ENCODE measurements around the gene LRMDA.

The LRMDA gene

DNA sequence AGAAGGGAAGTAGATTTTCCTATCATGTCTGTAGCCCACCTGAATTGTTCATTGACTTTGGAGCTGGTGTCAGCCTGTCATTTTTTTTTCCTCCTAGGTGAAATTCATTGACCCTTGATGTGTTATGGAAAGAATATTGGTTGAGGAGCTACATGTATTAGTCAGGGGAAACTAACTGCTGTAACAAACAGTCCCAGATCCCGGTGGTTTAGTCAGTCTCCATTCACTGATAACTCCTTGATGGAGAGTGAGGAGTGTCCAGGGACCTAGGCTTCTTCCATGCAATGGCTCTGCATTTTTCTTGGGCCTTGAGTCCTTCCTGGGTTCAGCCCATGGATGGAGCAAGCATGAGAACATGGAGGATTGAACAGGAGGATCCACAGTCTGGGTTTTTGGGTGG is 643.2 kb downstream of the LRMDA start:
- no peak for DNase-seq

DNA sequence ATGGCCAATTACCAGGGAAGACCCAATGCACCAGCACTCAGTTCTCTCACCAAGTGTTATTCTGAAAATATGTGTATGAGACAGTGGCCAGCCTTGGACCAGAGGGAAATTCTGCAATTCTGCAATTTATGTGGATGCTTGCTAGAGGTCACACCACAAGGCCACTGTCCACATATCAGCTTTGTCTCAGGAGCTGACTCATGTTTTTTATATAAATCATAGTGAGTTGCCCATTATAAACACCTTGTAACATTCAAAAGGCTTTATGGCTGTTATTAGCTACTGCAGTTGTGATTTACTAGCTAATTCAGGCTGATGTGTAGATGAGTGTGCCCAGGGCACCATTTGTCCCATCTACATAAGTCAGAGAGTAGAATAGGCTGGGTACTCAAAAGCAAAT is 649.0 kb downstream of the LRMDA start:
- DNase-seq = no peak

DNA sequence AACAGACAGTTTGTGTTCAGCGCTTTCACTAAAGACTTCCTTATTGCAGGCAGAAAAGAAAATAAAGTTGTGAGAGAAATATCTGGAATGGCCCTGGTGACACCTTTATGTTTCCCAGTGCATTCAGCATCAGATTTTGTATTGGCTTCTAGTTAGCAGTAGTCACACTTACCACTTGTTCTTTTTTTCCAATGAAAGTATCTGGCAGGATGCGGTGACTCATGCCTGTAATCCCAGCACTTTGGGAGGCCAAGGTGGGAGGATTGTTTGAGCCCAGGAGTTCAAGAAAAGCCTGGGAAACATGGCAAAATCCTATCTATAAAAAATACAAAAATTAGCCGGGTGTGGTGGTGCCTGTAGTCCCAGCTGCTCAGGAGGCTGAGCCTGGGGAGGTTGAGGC is 649.6 kb downstream of the LRMDA start:
- DNase-seq = no peak

DNA sequence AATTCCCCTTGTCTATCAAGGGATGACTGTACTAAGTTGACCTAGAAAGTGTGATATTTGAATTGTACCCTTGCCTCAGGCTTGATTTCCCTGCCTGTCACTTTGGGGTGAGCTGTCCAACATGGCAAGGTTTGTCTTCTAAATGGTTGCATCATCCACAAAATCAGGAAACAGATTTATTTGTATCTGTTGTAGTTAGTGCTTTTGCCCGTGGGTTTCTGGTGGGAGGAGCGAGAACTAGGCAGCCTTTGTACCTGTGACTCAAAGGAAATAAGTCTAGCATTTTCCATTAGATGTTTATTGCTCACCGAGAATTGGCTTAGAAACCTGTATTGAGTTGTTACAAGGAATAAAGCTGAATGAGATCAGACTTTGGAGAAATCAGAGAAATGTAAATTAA is 650.8 kb downstream of the LRMDA start:
- DNase-seq = no peak

DNA sequence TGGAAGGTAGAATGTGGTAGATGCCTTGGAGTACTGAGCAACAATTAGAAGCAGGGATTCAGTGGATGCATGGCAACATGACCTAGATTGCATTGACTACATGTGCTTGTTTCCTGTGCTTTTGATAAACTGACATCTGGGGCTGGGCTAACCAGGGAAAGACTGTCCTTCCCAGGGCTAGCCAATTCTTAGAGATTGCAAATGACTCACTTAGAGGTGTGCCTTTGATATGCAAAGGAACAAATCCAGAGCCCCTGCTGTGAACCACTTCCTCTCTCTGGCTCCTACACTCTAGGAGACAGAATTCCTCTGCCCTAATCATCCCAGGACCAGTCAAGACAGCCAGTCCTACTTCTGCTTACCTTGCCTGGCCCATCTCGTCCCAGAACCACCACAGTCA is 651.5 kb downstream of the LRMDA start:
- DNase-seq = no peak

DNA sequence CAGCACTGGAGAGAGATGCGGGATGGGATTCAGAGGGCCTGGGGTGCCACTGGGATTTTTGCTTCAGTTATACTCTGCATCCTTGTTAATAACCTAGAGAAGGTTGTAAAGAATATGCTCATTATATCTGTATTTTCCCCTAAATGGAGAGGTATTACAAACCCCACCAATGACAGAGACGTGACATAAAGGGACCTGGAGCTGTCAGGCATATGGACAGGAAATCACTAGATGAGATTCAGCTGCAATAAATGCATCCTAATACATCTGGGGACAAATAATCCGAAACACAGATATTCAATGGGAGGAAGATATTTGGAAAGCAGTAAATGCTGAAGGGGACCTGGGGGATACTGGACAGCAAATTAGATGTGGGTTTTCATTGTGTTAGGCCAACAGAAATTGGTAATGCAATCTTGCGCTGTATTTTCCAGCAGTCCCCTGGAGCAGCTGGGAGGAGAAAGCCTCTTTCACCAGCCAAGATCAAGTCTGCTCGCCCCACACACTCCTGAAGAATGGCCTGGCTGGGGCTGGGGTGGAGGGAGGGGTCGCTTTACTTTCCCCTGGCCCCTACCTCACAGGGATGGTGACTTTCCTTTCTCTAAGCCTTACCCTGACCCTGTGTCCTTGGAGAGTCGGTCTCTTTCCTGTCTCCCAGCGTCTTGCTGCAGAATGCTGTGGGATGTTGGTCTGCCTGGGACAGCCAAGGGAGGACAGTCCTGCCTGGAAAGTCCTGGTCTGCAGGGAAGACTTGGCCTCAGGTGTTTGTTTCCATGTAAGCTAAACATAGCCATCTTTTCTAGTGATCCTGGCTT is 653.8 kb downstream of the LRMDA start:
- DNase-seq = no peak

DNA sequence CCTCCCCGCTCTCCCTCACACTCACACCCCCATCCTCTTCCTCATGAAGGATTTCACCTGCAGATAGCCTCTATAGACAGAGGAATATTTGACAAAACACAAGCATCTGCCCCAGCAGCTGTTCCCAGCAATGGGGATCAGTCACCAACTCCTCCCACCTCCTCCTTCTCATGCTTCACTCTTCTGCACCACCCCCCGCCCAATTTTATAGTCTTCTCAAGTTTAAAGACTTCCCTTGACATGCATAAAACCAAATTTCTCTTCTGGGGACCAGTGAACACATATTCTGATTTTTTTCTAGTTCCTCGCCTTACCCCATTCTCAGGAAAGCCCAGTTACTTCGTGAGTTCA is 654.4 kb downstream of the LRMDA start:
- no peak for DNase-seq

DNA sequence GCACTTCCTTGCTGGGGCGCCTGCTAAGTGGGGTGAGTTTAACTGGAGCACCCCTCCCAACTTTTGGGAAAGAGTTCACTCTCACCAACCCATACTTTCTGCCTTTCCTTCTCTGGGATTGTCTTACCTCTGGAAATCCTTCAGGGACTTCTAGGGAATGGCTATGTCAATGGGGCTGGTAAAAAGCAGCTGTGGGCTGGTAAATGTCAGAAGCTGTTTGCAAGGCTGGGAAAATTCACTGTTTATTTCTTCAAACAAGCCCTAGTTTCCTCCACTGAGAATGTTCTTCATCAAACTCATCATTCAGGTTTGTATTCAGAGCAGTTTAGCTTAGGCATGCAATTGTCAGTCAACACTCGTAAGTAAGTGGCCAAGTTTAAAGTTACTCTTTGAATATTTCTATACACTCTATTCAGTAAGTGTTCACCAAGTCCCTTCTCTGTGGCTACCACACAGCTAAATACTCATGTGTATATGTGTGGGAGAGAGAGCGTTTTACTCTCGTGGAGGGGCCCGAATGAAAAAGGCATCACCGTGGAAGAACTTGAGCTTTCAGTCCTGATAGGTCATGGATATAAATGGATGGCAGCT is 654.8 kb downstream of the LRMDA start:
- no peak for DNase-seq

DNA sequence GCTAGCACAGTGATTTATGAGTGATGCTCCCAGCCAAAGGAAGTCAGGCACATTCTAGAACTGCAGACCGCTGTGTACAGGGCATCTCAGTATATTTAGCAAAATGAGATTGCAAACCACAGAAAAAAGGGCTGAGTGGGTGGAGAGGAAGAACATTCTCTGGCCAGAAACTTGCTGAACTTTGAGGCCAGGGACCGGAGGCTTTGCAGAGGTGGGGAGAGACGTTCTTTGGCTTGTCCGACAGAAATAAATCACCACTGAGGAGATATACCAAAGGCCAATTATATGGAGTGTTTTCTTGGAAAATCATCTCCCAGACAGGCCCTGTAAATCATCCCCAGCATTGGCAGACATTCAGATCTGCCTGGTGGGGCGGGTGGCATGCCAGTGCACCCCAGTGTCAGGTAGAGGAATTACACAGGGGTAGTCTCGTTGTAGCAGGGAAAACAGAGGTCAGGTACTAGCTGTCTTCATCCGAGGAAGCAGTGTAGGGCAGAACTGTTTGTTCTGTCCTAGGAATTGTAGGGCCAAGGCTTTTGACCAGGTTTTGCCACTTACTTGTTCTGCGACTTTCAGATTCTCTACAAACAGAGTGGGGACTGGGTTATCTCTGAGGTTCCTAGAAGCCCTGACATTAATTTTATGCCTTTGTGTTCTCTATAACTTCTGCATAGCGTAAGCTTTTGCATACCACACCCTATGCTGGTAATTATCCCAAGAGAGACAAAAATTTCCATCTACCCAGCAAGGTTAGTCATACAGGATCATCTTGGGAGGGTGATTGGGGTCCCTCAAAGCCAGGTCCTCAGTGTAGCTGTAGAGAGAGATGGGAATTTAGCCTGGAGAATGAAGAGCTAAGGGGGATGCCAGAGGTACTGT is 655.6 kb downstream of the LRMDA start:
- DNase-seq = no peak

DNA sequence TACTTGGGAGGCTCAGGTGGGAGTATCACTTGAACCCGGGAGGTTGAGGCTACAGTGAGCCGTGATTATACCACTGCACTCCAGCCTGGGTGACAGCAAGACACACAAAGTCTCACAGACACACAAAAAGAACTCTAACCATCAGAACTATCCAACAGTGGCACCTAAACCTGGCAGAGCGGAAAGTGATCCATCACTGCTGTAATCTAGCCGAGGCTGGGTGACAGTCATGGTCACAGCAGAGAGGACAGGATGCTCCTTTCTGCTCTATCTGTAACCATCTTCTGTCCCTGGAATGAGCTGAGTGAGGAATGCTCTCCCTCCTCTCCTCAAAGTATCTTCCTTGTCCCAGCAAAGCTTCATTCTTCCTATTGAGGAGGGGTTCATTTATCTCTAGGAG is 656.6 kb downstream of the LRMDA start:
- no peak for DNase-seq

DNA sequence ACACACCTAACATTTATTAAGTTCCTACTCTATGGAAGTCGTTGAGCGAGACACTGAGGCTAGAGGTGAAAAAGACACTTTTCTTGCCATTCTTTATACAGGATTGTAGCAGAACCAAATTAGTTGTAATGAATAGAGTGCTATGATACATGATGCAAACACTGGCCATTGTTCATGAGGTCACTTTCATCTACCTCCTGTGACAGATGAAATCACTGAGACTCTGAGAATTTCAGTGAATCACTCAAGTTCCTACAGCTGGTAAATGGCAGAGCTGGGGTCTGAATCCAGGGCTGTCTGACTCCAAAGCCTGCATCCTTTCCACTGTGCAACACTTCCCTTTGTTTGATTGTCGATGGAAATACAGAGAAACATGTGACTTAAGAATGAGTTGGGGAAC is 657.6 kb downstream of the LRMDA start:
- no peak for DNase-seq

DNA sequence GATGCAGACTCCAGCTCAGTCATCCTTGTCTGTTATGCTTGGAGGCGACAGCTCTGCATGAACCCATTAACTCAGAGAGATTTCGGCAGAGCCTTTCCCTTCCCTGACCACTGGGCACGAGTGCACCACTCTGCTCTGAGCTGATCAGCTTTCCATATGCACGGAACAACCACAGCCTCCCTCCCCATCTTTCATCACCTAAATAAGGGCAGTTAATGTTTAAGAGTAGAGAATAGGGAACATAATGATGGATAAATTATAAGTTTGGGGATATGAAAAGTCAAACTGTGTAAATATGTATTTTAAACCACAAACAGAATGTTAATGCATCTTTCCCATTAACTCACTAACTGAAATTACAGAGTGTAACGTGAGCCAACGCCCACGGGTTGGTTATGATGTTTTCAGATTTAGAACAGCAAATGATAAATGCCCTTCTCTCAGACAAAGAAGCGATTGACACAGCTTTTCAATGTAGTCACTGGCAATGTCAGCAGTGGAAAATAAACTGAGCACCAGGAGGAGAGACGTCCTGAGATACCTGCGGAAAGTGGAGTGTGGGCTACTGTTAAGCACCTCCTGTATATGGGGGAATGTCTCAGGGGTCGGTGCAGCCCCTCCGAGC is 658.2 kb downstream of the LRMDA start:
- no peak for DNase-seq

DNA sequence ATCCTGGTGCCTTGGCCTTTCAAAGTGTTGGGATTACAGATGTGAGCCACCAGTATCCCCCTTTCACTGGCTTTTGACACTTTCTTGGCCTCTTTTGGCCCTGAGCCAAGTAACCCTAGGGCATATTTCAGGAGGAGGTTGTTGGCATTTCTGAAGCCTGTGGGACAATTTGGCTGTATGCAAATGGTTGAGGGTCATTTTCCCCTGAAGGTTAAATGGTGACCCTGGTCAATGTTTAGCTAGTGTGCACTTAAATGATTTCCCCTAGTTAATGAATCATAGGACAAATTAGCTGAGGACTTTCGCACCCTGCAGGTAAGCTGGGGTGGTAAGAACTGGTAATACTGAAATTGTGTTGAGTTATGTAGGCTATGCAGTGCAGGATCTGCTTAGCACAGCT is 660.5 kb downstream of the LRMDA start:
- no peak for DNase-seq

DNA sequence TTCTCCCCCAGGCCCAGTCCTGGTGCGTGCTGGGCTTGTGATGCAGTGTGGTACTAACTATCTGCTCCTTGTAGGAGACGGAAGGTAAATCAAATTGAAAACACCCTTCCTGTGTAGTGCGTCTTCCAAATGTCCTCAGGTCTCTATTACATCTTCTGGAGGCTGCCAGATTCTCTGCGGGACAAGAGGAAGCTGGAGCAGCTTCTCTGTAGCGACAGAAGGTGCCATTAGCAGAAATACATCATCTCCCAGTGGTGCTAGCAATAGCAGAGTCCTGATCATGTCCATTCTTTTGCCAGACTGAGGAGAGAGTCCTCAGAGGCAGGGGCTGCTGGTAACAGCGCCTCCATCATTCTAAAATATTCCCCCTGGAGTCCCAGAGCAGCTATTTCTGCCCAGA is 675.2 kb downstream of the LRMDA start:
- no peak for DNase-seq

DNA sequence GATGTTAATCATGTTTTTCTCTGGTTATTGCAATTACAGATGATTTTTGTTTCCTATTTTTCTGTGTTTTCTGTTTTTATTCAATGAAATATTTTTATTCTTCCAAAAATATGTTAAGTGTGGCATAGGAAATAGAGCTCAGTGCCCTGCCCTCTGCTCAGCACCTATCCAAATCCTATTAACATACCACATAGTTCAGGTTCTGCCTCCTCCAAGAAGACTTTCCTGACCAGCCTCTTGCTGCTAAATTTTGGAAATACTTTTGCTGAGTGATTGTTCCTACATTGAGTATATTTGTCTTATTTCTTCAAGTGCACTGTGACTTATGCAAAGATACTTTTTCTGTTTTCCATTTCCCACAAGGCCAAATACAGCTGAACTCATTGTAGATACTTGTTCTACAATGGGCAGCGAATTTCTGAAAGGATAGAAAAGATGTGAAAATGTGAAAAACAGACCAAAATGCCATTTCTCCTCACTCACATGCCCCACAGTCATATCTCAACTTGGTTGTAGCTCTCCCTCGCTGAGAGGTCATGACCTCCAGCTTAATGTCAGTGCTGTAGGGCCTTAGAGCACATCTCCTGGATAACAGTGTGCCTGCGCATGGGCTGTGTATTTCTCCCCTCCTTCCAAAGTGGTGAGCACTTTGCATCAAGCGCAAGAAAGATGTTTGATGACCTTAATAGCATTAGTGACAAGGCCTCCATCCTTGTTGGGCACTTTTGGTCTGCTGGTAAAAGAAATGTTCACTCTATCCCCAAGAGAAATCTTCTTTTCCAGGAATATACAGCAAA is 677.3 kb downstream of the LRMDA start:
- DNase-seq = no peak

DNA sequence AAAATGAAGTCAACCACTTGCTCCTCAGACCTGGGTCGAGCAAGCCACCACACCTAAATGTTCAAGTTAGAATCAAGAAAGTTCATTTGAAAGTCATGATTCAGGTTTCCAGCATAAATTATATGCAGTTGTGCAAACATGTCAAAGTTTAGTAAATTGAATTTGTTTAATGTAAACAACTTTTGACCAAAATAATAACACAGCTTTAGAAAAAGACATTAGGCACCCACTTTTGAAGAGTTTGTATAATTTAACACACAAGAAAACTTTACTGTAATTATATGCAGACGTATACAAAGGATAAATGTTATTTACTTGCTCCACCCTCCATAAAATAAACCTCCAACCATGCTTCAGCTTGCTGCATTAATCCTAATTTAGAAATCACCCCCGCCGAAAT is 680.0 kb downstream of the LRMDA start:
- no peak for DNase-seq

DNA sequence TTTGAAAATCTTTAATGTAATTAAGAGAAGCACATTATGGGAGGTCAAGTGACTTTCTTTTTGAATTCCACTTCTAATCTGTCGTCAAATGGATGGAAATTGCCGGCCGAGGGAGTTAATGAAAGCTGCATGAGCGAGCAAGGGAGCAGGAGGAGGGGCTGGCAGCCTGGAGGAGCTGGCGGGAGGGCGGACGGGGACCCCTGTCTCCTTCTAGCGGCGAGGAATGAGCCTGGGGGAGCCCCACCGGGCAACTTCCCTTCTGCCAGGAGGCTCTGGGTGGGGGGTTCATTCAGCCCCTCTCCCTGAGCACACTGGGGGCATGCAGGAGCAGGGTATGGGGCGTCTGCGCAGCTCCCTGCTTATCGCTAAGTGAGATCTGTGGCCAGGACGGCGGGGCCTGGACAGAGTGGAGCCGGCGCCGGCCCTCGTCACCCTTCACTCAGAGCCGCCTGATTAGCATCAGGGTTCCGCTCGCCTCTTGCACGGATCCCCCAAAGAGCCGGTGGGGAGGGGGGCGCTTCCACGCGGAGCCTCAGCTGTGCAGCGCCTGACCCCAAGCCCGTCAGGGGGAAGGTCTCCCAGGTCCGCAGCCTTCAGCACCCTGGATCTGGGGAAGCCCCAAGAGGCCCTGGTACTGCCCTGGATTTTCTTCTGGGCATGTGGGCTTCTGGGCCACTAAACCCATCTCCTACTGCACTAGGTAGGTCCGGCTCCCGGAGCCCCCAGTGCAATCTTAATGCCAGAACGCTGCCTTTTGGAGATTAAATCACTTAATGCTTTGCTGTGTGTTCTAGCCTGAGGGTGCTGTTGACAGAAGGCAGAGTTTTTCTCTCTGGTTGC is 680.8 kb downstream of the LRMDA start:
- DNase-seq = no peak

DNA sequence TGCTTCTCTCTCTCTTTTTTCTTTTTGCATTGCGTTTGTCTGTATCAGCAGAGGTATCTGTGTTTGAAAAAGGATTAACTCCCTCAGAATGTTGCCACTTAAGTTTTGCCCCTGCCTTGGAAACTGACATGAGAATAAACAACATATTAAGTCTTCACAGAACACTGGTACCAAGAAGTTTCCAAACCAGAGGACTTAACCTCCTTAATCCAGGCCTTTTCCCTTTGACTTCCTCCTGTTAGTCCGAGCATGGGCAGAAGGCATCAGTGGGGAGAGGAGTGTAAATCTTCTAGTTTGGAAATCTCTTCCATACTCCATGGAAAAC is 681.4 kb downstream of the LRMDA start:
- DNase-seq = no peak

DNA sequence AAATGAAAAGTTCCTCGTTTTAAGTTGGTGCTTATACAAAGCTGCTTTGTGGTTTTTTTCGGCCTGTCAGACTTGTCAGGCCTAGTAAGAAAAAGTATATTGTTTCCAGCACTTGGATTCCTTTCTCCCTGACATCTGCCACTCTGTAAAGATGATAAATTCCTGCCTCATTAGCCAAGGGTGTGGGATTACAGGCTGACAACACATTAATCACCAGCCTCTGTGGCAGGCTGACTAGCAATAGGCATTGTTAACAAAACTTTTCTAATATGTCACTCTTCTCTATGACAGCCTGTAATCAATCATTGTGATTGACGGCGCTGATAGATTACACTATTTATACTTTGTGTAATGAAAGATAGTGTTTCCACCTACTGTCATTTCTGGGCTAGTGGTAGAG is 682.5 kb downstream of the LRMDA start:
- DNase-seq = no peak

DNA sequence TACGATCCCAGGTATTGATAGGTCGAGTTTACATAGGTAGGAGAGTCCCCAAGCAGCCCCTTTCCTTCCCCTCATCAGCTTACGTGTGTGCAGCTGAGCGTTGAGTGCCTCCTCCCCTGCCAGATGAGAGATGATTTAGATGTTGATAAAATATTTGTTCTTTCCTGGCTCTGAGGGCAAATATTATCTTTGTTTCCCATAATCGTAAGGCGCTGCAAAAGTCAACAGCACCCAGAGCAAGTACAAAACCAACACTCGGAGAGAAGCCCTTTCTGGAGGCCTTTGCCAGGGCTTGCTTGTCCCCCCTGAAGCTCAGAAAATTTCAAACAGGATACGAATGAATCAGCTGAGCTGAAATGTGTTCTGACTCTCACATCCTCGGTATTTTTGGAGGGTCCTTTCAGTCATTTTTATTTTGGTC is 683.2 kb downstream of the LRMDA start:
- no peak for DNase-seq

DNA sequence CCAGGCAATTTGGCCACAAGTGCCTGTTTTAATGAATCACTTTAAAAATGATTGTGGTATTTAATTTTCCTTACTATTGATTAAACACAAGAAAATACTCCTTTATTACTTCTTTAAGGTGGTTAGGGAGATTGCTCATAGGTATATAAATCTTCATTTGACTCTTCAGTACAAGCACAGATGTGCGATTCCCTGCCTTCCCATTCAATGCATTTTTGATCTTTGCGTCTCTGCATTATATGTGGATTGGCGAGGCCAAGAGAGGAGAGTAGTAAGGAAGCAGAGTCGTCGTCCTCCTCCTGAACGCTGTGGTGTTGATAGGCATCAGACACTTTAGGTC is 683.7 kb downstream of the LRMDA start:
- no peak for DNase-seq
